ENCODE measurements around the gene PEX10.

DNA sequence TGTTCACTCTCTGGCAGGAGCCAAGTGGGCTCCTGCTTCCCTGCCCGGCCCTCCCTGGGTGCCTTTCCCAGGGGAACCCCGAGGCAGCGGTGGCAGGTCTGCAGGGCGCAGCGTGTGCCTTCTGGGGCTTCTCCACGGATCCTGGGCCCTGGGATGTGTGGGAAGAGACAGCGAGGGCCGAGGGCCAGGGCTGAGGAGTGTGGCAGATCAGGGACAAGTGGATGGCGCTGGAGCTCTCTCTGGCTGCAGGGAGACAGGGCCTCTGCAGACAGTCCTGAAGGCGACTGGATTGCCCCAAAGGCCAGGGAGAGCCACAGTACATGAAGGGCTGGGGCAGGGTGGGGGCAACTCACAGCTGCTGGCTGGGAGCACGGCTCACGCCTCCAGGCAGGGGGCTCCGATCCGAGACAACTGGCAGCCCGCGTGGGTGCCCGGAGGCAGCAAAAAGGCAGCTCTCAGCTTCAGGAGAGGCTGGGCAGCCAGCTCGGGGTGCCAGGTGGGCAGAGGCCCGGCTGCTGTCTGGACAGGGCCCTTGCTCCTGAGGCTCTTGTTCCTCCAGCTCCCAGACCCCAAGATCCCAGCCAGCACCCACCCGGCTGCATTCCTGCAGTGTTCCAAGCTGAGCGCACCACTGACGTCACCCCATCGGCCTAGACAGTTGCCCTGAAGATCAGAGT lies 37.0 kb downstream of the PEX10 start:
- TF ChIP-seq, protein P1, sequence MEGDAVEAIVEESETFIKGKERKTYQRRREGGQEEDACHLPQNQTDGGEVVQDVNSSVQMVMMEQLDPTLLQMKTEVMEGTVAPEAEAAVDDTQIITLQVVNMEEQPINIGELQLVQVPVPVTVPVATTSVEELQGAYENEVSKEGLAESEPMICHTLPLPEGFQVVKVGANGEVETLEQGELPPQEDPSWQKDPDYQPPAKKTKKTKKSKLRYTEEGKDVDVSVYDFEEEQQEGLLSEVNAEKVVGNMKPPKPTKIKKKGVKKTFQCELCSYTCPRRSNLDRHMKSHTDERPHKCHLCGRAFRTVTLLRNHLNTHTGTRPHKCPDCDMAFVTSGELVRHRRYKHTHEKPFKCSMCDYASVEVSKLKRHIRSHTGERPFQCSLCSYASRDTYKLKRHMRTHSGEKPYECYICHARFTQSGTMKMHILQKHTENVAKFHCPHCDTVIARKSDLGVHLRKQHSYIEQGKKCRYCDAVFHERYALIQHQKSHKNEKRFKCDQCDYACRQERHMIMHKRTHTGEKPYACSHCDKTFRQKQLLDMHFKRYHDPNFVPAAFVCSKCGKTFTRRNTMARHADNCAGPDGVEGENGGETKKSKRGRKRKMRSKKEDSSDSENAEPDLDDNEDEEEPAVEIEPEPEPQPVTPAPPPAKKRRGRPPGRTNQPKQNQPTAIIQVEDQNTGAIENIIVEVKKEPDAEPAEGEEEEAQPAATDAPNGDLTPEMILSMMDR (IDR thresholded peaks at IDR 0.05): no peak
- no peak for TF ChIP-seq POLR2A (IDR thresholded peaks at IDR 0.05)
